IMR-90 (cell line): ENCODE data around the gene TRIM63.

Experiments
- CTCF ChIP-seq: conservative IDR thresholded peaks from 2 replicates; pipeline ENCODE4 v1.5.1; 2012; ENCODE audit warnings: mild to moderate bottlenecking, low read depth, low read length, improper control_type of control experiment
- POLR2A ChIP-seq: IDR thresholded peaks from 2 replicates; pipeline ENCODE4 v1.6.1; 2012; ENCODE audit warnings: mild to moderate bottlenecking, low read depth, low read length

GRCh38 chr1:26031611-26032220 is 35.7 kb downstream of the TRIM63 start:
- TF ChIP-seq CTCF (no peak), POLR2A (no peak)
